HL-60 (cell line): ENCODE data around the gene HNRNPL.

ENCODE experiments used
- DNase-seq, 2 experiments: peaks; one replicate each; pipeline ENCODE4 v3.0.0-alpha.2; 2010 to 2020; ENCODE audit warnings: low read depth in 1 of 2, low spot score in 1 of 2
- H3K27ac ChIP-seq: fragments of 250-450 bp; sonication (Bioruptor Pico); replicated peaks from 2 replicates; pipeline ENCODE4 v1.5.1; 2020; ENCODE audit warnings: mild to moderate bottlenecking, moderate library complexity
- H3K27me3 ChIP-seq: fragments of 250-450 bp; sonication (Bioruptor Pico); 2 replicates; pipeline ENCODE4 v1.5.1; 2021; ENCODE audit warnings: mild to moderate bottlenecking, moderate library complexity; ENCODE audit not compliant: insufficient read depth, poor library complexity, severe bottlenecking
- H3K4me3 ChIP-seq: replicated peaks from 2 replicates; pipeline ENCODE4 v1.5.1; 2011; ENCODE audit warnings: mild to moderate bottlenecking, control low read depth, low read length; ENCODE audit not compliant: insufficient read depth
- GABPA ChIP-seq: IDR thresholded peaks from 2 replicates; pipeline ENCODE4 v1.6.1; 2012; ENCODE audit warnings: low read depth
- POLR2AphosphoS5 ChIP-seq: IDR thresholded peaks from 2 replicates; pipeline ENCODE4 v1.6.1; 2012; ENCODE audit warnings: low read depth
- SPI1 ChIP-seq: IDR thresholded peaks from 2 replicates; pipeline ENCODE4 v1.6.1; 2012; ENCODE audit warnings: low read depth, mild to moderate bottlenecking, borderline replicate concordance
- TF ChIP-seq, protein P1 (sequence below): IDR thresholded peaks from one replicate; pipeline ENCODE4 v1.5.1; 2011; ENCODE audit warnings: low read length, control low read depth, inconsistent platforms; ENCODE audit not compliant: insufficient read depth
- TF ChIP-seq, protein P2 (sequence below): IDR thresholded peaks from 2 replicates; pipeline ENCODE4 v1.6.1; 2012; ENCODE audit warnings: low read depth; ENCODE audit not compliant: insufficient replicate concordance

Gene HNRNPL

GRCh38 chr19:38834590-38834989 lies 15.2 kb downstream of the HNRNPL start:
- H3K4me3 ChIP-seq = no peak overlapping the region
- no peak overlapping the region for H3K27ac ChIP-seq
- no peaks in the 10 kb centered on the region for H3K27me3 ChIP-seq
- TF ChIP-seq, protein P1, sequence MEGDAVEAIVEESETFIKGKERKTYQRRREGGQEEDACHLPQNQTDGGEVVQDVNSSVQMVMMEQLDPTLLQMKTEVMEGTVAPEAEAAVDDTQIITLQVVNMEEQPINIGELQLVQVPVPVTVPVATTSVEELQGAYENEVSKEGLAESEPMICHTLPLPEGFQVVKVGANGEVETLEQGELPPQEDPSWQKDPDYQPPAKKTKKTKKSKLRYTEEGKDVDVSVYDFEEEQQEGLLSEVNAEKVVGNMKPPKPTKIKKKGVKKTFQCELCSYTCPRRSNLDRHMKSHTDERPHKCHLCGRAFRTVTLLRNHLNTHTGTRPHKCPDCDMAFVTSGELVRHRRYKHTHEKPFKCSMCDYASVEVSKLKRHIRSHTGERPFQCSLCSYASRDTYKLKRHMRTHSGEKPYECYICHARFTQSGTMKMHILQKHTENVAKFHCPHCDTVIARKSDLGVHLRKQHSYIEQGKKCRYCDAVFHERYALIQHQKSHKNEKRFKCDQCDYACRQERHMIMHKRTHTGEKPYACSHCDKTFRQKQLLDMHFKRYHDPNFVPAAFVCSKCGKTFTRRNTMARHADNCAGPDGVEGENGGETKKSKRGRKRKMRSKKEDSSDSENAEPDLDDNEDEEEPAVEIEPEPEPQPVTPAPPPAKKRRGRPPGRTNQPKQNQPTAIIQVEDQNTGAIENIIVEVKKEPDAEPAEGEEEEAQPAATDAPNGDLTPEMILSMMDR = no peak
- TF ChIP-seq GABPA = no peak
- TF ChIP-seq, protein P2, sequence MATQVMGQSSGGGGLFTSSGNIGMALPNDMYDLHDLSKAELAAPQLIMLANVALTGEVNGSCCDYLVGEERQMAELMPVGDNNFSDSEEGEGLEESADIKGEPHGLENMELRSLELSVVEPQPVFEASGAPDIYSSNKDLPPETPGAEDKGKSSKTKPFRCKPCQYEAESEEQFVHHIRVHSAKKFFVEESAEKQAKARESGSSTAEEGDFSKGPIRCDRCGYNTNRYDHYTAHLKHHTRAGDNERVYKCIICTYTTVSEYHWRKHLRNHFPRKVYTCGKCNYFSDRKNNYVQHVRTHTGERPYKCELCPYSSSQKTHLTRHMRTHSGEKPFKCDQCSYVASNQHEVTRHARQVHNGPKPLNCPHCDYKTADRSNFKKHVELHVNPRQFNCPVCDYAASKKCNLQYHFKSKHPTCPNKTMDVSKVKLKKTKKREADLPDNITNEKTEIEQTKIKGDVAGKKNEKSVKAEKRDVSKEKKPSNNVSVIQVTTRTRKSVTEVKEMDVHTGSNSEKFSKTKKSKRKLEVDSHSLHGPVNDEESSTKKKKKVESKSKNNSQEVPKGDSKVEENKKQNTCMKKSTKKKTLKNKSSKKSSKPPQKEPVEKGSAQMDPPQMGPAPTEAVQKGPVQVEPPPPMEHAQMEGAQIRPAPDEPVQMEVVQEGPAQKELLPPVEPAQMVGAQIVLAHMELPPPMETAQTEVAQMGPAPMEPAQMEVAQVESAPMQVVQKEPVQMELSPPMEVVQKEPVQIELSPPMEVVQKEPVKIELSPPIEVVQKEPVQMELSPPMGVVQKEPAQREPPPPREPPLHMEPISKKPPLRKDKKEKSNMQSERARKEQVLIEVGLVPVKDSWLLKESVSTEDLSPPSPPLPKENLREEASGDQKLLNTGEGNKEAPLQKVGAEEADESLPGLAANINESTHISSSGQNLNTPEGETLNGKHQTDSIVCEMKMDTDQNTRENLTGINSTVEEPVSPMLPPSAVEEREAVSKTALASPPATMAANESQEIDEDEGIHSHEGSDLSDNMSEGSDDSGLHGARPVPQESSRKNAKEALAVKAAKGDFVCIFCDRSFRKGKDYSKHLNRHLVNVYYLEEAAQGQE = no peak
- TF ChIP-seq POLR2AphosphoS5 = no peak
- no peak for TF ChIP-seq SPI1
- DNase-seq = no peak

DNA sequence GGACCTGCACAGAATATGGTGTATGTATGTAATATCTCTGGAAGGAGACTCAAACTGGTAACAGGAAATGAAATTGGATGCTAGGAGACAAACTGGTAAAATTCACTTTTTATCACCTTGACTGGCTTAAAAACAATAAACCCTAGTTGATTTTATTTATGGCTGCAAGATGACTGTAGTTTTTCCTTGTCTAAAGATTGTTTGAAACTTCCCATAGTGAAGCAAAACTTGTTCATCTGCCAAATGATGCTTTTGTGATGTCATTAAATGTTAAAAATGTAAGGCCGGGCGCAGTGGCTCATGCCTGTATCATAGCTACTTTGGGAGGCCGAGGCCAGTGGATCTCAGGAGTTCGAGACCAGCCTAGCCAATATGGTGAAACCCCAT lies 15.7 kb downstream of the HNRNPL start:
- Histone ChIP-seq H3K27ac (no peak overlapping the region), H3K27me3 (no peaks in the 10 kb centered on the region)
- TF ChIP-seq, protein P2 = no peak
- TF ChIP-seq SPI1 = no peak
- no peak for TF ChIP-seq POLR2AphosphoS5
- TF ChIP-seq, protein P1 = no peak
- no peak for TF ChIP-seq GABPA

GRCh38 chr19:38833092-38833425 lies 16.7 kb downstream of the HNRNPL start:
- Histone ChIP-seq H3K27ac (no peak overlapping the region), H3K4me3 (no peak overlapping the region), H3K27me3 (no peaks in the 10 kb centered on the region)
- no peak for DNase-seq
- no peak for TF ChIP-seq SPI1
- TF ChIP-seq POLR2AphosphoS5 = no peak
- TF ChIP-seq GABPA = no peak
- TF ChIP-seq, protein P1 = no peak
- TF ChIP-seq, protein P2 = no peak

More for the DNA sequence above, 15.7 kb downstream of the HNRNPL start:
- no peak for DNase-seq
- no peak overlapping the region for H3K4me3 ChIP-seq
